GM19324 (cell line): Measurements from ENCODE around the gene NMNAT3.

Source experiments
- ATAC-seq: cut with Tn5 transposase; IDR thresholded peaks from one replicate; pipeline ENCODE4 v1.9.1; 2021; ENCODE audit warnings: mild to moderate bottlenecking, moderate library complexity; ENCODE audit not compliant: unreplicated experiment, low FRiP score

The NMNAT3 gene

DNA sequence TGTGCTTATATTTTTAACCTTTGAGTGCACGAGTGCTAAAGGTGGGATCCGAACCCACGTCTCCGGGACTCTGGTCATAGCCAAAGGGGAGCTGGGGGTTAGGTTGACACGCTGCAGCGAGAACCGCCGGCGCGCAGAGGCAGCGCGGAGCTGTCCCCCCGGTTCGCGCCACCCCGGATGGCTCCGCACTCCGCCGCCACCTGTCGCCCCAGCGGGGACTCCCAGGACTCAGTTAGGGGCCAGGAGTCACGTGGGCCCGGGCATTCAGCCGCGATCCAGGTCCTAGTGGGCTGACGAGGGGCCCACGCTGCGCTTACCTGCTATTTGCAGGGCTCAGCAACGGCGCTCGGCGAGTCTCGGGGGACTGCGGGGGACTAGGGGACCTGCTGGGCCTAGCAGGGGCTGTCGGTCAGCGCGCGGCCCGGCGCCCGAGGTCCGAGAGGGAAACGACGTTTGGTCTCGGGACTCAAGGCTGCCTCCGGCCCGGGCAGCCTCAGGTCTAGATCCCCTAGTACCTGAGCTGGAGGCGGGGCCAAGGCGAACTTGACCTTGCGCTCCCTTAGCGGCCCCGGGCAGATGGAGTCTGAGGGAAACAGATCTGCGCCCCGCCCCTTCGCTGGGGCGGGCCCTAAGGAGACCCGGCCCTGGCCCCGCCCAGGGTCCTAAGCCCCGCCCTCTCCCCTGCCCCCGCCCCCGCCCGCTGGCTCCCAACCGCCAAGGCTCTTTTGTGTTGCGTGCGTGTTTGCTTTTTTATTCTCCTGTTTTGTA, at the start of gene NMNAT3:
Gene NMNAT3, minus strand, starts transcription at position 585 of the 768 bp plus-strand sequence. CDS start 50,248 bp downstream, outside the sequence.
- ATAC-seq, result peak; percentile 92

DNA sequence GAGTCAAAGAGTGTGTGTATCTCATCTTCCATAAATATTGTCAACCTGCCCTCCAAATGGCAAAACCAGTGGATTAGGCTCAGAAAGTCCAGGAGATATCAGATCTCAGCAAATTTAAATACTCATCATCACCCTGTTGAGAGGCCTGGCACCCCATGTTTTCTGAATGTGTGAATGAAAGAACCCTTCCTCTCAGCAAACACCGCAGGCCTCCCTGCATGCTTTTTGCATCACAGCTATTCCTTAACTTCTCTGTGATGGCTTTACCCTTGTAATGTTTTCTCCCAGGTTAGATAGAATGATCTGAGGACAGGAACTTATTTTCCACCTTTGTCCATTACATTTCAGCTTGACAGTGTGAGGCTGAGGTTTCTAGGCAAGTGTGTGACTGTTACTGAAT, 43.6 kb upstream of the NMNAT3 start:
- no peak for ATAC-seq

DNA sequence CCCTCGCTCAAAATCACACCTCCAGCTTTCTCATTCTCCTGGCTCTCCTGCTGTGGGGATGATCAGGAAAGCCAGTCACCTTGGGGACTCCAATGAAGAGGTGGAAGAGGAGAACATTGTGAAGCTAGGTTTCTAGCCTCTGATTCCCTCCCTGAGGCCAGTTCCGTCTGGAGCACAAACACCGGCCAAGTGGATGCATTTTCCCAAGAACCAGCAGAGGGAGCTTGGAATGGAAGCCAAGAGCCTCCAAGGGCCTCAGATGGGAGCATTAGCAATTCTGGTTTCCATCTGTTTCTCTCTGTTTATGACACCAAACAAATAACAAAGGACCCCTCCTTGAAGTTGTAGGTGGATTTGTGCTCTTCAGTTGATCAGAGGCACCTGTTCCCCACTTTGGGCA, 40.6 kb upstream of the NMNAT3 start:
- ATAC-seq, result no peak

DNA sequence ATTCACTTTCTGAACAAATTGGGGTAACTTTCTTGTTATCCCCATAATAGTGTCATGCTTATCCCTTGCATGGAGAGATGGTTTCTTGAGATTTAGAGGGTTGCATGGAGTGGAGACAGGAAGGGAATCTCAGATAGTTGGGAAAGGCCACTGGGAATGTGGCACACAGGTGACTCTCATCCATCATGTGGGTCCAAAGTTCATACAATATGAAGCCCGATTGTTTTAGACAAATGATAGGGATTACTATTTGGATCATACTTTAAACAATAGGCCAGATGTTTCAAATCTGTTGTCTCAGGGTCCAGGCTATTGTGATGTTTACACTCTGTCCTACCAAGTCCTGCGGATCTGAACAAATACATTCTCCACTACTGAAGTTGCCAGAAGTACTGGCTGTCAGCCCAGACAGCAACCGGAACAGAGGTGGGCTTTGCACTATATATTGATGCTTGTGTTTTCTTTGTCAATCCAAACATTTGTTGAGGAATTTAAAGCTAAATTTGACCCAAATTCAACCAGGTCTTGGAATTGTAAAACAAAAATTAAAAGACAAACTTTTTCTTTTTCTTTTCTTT, 39.2 kb upstream of the NMNAT3 start:
- ATAC-seq, result no peak

DNA sequence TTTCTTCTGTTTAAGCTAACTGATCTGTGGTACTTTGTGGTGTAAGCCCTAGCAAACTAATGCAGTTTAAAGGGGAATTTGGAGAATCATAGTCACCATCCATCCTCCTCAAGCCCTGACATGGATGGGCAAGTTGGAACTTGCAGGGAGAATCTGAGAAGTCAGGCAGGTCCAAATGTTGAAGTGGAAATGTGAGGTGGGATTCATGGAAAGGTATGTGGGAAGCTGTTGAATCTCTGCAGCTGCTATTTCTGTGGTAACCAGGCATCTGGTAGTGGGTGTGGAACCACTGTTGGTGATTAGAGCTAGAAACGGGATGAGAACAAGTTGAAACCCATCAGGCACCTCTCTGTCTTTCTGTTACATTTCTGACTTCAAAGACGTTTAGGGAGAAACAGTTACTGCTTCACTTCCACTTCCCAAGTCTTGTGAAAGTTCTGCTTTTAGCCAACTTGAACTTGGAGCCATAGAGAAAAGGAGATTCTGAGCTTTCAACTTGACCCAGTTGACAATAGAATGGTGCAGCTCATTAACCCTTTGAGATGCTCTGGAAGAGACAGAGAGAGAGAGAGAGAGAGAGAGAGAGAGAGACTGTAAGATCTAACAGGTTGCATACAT, 38.1 kb upstream of the NMNAT3 start:
- no peak for ATAC-seq

DNA sequence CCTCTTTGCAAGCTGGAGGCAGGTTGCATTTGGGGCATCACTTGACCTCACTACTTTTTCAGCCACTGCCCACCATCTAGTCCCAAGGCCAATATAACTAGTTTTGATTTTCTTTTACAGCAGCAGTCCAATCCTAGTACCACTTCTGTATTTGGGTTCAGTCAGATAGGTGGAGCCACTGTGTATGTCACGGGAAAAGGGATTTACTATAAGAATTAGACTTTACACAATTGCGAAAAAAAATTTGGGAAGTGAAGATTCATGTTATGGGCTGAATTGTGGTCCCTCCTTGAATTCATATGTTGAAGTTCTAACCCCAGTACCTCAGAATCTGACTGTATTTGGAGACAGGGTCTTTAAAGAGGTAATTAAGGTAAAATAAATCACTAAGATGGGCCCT, 37.4 kb upstream of the NMNAT3 start:
- no peak for ATAC-seq

DNA sequence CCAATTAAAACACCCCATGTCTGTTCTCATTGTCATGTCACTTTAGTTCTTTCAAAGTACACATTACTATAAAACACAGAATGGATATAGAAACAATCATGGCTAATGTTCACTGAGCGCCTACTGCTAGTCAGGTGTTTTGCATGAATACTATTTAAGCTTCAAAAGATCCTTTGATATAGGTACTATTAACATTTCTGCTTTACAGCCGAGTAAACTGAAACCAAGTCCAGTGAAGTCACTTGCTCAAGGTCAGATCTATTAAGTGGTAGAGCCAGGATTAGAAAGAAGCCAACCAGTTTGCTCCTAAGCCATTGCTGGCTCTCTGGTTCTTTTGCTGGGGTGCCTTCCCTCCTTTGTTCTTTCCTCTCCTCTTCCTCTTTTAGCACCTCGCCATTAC, 32.4 kb upstream of the NMNAT3 start:
- no peak for ATAC-seq

DNA sequence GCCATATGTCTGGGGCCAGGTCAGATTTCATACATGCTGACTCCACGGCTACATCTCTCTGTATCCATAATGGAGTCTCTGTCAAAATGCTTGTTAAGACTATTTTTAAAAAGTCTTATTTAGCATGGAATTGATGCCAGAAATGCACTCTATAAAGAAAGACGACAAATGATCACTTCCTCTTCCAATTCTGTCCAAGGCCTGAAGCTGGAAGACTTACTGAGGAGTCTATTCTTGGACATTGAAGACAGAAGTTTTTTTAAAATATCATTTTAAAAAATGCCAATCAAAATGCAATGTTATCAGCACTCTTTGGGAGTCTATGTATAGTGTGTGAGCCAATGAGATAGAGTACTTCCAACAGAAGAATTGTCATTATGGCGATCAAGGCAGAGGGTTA, 27.9 kb upstream of the NMNAT3 start:
- ATAC-seq, result no peak

DNA sequence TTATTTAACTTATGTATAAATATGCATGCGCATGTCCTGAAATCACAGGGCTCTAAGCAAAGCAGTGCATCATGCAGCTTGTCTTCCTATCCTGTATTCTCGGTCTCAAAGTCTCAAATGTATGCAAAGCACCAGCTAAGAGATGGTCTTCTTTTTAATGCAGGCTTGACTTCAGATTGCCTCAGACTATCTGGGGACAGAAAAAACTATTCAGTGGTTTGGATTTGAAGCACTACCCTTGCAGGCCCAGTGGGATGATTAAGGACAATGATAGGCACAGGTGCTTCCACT, 18.5 kb upstream of the NMNAT3 start:
- no peak for ATAC-seq

DNA sequence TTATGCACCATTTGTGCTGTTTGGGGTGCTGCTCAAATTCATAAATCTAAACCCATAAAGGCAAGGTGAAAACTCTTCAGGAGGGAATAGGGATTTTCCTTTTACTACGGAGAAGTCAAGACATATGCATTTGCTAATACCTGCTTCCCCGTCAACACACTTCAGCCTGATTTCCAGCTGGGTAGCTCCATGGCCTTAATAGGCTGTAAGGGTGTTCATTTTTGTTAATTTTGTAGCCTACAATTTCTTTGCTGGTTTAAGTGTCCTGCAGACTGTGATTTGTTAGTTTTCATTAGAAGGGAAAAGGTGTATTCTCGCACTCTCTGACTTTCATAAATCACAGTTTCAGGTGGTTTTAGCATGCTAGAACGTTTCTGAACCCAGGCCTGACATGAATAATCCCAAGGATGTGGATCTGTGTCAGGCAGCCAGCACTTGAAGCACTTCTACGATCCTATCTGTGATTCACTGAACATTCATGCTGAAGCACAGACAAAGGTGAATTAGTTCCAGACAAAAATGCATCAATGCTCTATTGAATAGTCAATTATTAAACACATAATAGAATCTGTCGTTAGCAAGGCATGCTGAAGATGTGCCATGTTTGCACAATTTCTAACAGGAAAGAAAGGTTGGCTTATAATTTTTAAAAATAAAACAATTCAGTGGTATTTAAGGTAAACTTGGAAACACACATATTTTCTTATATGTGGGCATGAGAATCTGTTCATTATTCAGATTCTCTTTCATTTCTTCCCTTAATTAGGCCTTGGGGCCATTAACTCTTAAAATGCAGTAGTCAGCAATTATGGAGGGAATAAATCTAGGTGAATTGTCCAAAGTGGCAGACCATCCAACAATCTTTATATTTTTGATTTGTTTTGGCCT, 17.9 kb upstream of the NMNAT3 start:
- no peak for ATAC-seq

DNA sequence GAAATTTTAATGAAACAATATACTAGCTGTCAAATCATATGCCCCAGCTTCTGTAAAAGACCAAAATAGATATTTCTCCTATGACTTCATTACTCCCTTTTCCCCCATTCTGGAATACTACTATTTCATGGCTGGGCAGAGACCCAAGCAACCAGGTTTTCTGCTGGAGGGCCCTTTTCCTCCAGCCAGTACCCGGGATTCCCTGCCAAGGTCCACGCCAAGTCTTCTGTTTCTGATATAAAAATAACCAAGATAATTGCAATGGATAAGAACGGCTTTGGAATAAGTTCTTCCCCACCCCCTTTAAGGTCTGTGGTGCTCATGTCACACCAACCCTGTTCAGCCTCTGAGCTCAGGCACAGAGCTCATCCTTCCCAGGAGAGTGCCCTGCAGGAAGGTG, 17.2 kb upstream of the NMNAT3 start:
- no peak for ATAC-seq

DNA sequence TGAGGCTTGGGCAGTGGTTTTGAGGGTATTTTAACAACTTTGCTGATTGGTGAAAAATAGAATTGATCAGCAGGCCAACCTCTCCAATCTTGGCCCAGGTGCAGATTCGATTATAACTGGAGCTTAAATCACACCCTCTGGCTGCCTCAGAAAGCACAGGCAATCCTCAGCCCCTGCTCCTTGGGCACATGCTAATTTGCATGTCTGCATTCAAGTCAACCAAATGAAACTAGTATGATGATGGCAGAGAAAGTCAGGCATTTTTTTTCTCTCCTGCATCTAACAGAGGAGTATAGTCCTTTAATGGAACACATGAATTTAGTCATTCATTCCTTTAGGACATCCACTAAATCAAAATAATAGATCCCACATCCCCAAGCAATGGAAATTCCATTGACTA, 16.8 kb upstream of the NMNAT3 start:
- ATAC-seq, result no peak

DNA sequence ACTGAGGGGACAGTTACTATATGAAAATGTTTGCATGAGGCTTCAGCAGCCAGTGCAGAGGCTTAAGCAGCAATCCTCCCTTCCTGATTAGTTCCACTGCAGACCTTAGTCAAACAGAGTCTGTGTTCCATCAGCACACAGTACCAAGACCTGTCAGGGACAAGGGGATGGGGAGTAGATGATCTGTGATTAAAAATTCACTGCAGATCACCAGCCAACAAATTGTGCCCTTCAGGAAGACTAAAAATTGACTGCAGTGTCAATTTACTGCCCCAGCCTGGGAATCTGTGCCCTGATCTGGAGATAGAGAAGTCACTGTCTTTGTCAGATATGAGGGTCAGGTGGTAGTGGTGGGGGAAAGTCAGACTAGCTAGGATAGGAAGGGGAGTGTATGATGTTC, 13.8 kb upstream of the NMNAT3 start:
- ATAC-seq, result no peak

DNA sequence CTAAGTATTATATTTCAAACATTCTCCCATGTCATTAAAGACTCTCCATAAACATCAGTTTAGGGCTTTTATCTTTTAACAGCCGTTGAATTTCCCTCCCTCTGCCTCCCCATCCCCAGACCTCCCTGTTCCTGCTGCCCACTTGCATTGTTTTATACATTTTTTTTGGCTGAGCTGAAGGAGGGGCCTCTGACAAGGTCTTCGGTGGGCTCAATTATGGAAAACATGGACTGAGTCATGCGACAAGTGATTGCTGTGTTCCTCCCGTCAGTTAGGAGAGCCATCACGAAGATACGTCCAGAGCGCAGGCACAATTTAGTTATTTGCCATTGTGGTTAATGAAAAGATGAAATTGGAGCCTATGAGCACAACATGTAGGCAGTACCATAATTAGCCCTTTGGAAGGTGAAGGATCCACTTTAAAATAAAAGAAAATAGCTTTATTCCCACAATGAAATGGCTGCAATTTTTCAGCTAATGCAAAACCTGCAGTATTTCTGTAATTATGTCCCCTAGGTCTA, 12.0 kb upstream of the NMNAT3 start:
- ATAC-seq, result no peak

DNA sequence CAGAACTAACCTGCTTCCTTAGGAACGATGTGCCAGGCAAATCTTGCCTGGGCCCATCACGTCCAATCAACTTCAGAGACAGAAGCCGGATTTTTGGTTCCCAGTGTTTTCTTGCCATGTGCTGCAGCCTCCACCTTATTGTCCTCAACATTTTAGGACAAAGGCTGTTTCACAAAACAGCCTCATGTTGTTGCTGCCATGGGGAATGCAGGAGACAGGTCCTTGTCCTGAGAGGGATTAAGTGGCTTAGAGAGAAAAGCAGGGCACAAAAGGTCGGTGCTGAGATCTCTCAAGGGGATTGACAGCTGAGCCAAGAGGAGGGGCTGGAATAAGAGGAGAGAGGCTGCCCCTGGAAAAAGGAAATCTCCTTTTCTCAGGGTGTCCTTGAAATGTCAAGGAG, 11.3 kb upstream of the NMNAT3 start:
- no peak for ATAC-seq

DNA sequence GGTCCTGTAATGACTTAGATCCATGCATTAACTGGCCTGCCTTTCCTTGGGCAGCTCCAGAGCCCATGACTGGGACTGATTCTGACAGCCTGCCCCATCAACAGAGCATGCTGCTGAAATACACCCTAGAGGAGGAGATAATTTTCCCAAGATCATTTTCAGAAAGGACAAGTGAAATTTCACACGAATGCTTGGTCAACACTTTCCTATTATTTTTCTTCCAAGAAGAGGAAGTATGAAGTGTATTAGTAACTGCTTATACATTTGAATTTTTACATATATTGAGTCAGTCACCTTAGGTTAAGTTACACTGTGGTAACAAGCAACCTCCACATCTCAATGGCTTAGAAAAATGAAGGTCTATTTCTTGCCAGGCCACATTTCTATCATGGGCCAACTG, 9.7 kb upstream of the NMNAT3 start:
- no peak for ATAC-seq

DNA sequence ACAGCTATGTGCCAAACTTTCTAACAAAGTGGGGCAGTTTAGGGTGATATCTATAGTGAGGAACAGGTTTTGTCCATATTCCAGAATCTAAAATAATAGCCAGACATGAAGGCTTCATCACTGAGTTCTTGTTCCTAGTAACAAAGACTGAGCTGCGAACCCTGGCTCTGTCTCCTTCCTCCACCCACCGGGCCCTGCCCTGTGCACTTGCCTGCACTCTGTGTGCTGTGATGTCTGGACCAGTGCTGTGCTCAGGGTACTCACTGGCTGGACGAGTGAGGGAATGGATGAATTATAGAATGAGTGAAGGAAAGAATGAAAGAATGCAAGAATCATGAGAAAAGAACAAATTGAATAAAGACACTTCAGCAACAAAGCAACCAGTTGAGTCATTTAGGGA, 8.9 kb upstream of the NMNAT3 start:
- no peak for ATAC-seq

DNA sequence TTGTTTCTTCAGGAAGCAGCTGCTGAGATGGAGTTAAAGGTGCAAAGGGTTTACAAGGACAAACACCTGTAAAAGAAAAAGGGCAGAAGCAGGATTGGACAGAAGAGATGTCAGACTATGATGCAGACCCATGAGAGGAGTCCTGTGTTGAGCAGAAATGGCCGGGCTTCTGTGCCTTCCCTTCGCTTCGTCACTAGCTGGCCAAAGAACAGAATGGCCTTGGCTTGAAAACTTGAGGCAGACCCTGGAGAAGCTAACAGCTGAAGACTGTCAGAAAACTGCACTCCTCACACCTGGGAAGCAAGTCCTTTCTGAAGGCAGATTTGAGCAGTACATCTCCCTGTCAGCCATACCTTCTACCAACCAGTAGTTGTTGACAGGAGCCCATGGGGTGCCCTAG, 8.4 kb upstream of the NMNAT3 start:
- no peak for ATAC-seq

DNA sequence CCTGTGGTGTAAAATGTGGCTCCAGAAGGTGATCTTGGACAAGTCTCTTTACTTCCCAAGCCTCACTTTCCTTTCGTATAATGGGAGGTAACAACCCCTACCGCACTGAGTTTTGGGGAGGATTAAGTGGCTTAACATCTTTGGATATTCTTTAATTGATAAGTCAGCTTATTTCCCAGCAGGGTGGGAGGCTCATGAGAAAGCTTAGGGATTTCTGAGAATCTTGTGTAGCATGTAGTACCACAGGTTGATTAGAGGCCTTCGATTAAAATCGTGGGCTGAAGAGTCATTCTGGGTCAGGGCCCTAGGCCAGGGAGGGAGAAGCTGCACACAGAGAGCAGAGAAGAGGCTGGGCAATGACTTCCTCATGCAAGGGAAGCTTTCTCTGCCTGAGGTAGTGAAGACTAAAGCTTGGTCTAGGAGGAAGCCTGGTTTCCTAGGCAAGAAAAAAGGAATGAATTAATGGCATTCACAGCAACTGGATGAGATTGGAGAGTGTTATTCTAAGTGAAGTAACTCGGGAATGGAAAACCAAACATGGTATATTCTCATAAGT, 1.5 kb upstream of the NMNAT3 start:
- no peak for ATAC-seq

DNA sequence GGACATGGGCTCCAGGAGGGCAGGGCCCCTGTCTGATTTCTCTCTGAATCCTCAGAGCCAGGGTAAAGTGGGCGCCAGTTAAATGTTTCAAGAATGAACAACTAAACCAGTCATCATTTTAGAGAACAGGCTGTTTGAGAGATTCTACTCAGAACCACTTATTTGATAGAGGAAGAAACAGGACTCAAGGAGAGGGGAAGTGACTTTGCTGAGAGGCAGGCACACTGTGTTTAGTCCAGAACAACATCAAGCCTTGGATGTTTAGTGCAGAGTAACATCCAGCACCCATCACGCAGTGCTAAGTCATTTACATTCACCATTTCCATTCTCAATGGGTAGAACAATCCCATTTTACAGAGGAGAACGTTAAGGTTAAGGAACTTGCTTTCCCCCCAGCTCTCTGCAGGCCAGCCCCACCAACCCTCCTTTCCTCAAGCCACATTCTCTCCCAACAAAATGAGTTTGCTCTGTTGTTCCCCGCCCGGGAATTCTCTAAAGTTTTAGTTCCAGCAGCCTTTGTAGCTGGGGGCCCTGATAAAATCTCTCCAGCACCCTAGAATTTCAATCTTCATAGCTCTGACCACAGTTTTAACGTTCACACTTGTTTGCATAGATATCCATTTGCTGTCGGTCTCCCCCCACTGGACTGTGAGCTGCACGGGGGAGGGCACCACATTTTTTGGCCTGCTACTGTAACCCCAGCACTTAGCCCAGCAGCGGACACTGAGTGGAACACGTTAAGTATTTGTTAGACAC, 962 bp downstream of the NMNAT3 start:
- no peak for ATAC-seq
